ENCODE measurements around the gene LSP1.
"Not testable (repeated sequence)": the region's sequence is repeated elsewhere in the genome, so short reads cannot be mapped to it uniquely, and the experiment has no call there.

- not testable (repeated sequence) for TF ChIP-seq TAF1 (IDR thresholded peaks at IDR 0.05; ENCODE audit: low read depth, low read length); PAX5 (IDR thresholded peaks at IDR 0.05; ENCODE audit: insufficient read depth, low read length, severe bottlenecking); POLR2AphosphoS5 (IDR thresholded peaks at IDR 0.05; ENCODE audit: low read depth, low read length); POLR2A (IDR thresholded peaks at IDR 0.05; ENCODE audit: low read depth, low read length)
Observed at GRCh38 chr11:1803835-1804519, 48.9 kb upstream of the LSP1 start.

Data from GM12891 (cell line).